PC-3 (cell line): Measurements from ENCODE around the gene P2RX2.

Experiments used
- CTCF ChIP-seq: fragments of 300-600 bp; sonication (generic); conservative IDR thresholded peaks from 2 replicates; pipeline ENCODE4 v1.5.1; 2017; ENCODE audit warnings: antibody characterized with exemption, low read depth, mild to moderate bottlenecking, low read length
- EZH2 ChIP-seq: fragments of 300-600 bp; sonication (generic); IDR thresholded peaks from one replicate; pipeline ENCODE4 v1.6.1; 2017; ENCODE audit warnings: antibody characterized with exemption, mild to moderate bottlenecking, low read length; ENCODE audit not compliant: unreplicated experiment
- EZH2phosphoT487 ChIP-seq: fragments of 300-600 bp; sonication (generic); IDR thresholded peaks from 2 replicates; pipeline ENCODE4 v1.6.1; 2018; ENCODE audit warnings: mild to moderate bottlenecking, antibody characterized with exemption, low read length, borderline replicate concordance

GRCh38 chr12:132620113-132620898, 1.7 kb downstream of the P2RX2 start:
- TF ChIP-seq CTCF (no peak), EZH2 (no peak), EZH2phosphoT487 (no peak)
